HG03460 (cell line): Measurements from ENCODE around the gene PLSCR3.

Experiments
- ATAC-seq: cut with Tn5 transposase; IDR thresholded peaks from one replicate; pipeline ENCODE4 v1.9.1; 2021; ENCODE audit not compliant: unreplicated experiment

The PLSCR3 gene

GRCh38 chr17:7407082-7407481 lies 12.8 kb upstream of the PLSCR3 start:
- ATAC-seq = no peak

GRCh38 chr17:7406235-7406825 lies 12.0 kb upstream of the PLSCR3 start:
- no peak for ATAC-seq

- ATAC-seq = no peak
Measured at GRCh38 chr17:7405350-7406234, 11.3 kb upstream of the PLSCR3 start.

GRCh38 chr17:7404737-7405349 lies 10.5 kb upstream of the PLSCR3 start:
- peak; percentile 4 for ATAC-seq

- peak; percentile 91 for ATAC-seq
Measured at GRCh38 chr17:7403977-7404736, 9.8 kb upstream of the PLSCR3 start, which contains the start of gene TMEM256. TMEM256 (minus strand) TSS chr17:7404097; CDS start chr17:7404084, 13 bp downstream.

- ATAC-seq = peak; percentile 20
Measured at GRCh38 chr17:7403727-7403976, 9.3 kb upstream of the PLSCR3 start.

- no peak for ATAC-seq
Measured at GRCh38 chr17:7403043-7403726, 8.9 kb upstream of the PLSCR3 start.

GRCh38 chr17:7398612-7399011 lies 4.3 kb upstream of the PLSCR3 start:
- ATAC-seq = no peak

- no peak for ATAC-seq
Measured at GRCh38 chr17:7396147-7396546, 1.8 kb upstream of the PLSCR3 start.

- ATAC-seq = peak; percentile 43
Measured at GRCh38 chr17:7393613-7394451, 493 bp downstream of the PLSCR3 start.

- ATAC-seq = no peak
Measured at GRCh38 chr17:7392696-7393612, 1.4 kb downstream of the PLSCR3 start.

GRCh38 chr17:7391307-7391706 lies 3.0 kb downstream of the PLSCR3 start:
- no peak for ATAC-seq

GRCh38 chr17:7389924-7390910 lies 4.1 kb downstream of the PLSCR3 start:
- ATAC-seq = no peak

- ATAC-seq = no peak
Measured at GRCh38 chr17:7388856-7389255, 5.5 kb downstream of the PLSCR3 start.

GRCh38 chr17:7384489-7385081 lies 9.7 kb downstream of the PLSCR3 start:
- ATAC-seq = no peak

GRCh38 chr17:7383742-7384488 lies 10.4 kb downstream of the PLSCR3 start:
- ATAC-seq = peak; percentile 67

- ATAC-seq = no peak
Measured at GRCh38 chr17:7383371-7383741, 11.0 kb downstream of the PLSCR3 start.
